Measurements from ENCODE around the gene FBXO15. TPM values are rescaled to one million over a fixed set of nuclear protein-coding genes. Genes with fewer than 3 reads are reported as not detected.

The FBXO15 gene
- total RNA-seq, 1 experiment from 2014 or later, result 0.39 TPM

GRCh38 chr18:74182335-74182734 lies 34.7 kb upstream of the FBXO15 start:
- DNase-seq, result no peak
- Histone ChIP-seq H3K27me3 (ENCODE audit: insufficient read depth, low read length) (no peaks in the 10 kb centered on the region), H3K14ac (ENCODE audit: insufficient read depth, low read length) (no peak overlapping the region; the same call in 1 of the 2 replicates), H2BK12ac (ENCODE audit: insufficient read length, low read depth, low read length) (no peak overlapping the region), H3K23me2 (ENCODE audit: insufficient read length, low read depth, low read length, poor library complexity, severe bottlenecking) (no peaks in the 10 kb centered on the region), H3K79me2 (ENCODE audit: insufficient read depth, low read length) (no peaks in the 10 kb centered on the region), H2BK20ac (ENCODE audit: low read depth, low read length, poor library complexity, severe bottlenecking) (no peak overlapping the region), H3T11ph (ENCODE audit: low read length) (no peak overlapping the region), H3K23ac (ENCODE audit: insufficient read length, low read depth, low read length) (no peak overlapping the region), H4K8ac (replicated peaks; ENCODE audit: insufficient read length, low read depth, low read length) (no peak overlapping the region), H3K9me3 (ENCODE audit: control insufficient read depth, low read depth, low read length) (no peaks in the 10 kb centered on the region), H3K4me1 (ENCODE audit: insufficient read depth, low read length) (no peaks in the 10 kb centered on the region; the same call in 1 of the 2 replicates), H3K27ac (ENCODE audit: insufficient read length, low read depth, low read length) (no peak overlapping the region), H2BK15ac (ENCODE audit: low read depth, low read length) (no peak overlapping the region), H3K56ac (ENCODE audit: insufficient read length, low read depth, low read length) (no peak overlapping the region), H4K20me1 (ENCODE audit: control insufficient read depth, insufficient read depth, insufficient read length) (no peaks in the 10 kb centered on the region), H4K91ac (ENCODE audit: insufficient read length, low read depth, low read length) (no peak overlapping the region), H2AFZ (ENCODE audit: low read length) (no peak overlapping the region), H4K5ac (ENCODE audit: insufficient read length, low read depth, low read length) (no peak overlapping the region), H3K4me2 (ENCODE audit: insufficient read depth, insufficient read length, low read length) (no peak overlapping the region), H2AK5ac (ENCODE audit: insufficient read length, low read length) (no peak overlapping the region), H2BK120ac (ENCODE audit: low read depth, low read length, poor library complexity, severe bottlenecking) (no peak overlapping the region), H3K4ac (ENCODE audit: low read depth, low read length) (no peak overlapping the region), H3K18ac (ENCODE audit: insufficient read length, low read depth, low read length) (no peak overlapping the region), H3K79me1 (ENCODE audit: insufficient read depth, low read depth, low read length, poor library complexity, severe bottlenecking) (no peaks in the 10 kb centered on the region), H2BK5ac (ENCODE audit: insufficient read length, low read length) (no peak overlapping the region), H3K9ac (ENCODE audit: extremely low read depth, insufficient read length, low read length) (no peak overlapping the region)
- H3K27me3 Mint-ChIP-seq (ENCODE audit: low read depth), result peaks cover 8% of the 10 kb centered on the region
- H3K9me3 Mint-ChIP-seq, result peaks cover 0 to 4% of the 10 kb centered on the region in 2 experiments; a peak in 1 of 5 replicates
- peaks cover 0 to 4% (median 2%) of the 10 kb centered on the region in 3 experiments; a peak in 1 of 7 replicates for H3K36me3 Mint-ChIP-seq (ENCODE audit: insufficient read depth in 1 of 3, low read depth in 3 of 3)
- WGBS (ENCODE audit: extremely low coverage, insufficient read length, low lambda C conversion rate), result no CpG with 5 or more reads among the region's 19 CpGs
- H3K4me3 Mint-ChIP-seq, result no peak overlapping the region
- H3K27ac Mint-ChIP-seq, result no peak overlapping the region
- TF ChIP-seq CTCF (conservative IDR thresholded peaks at IDR 0.05), result no peak
- peaks cover 17 to 20% of the 10 kb centered on the region in 2 experiments for H3K4me1 Mint-ChIP-seq

All from H9 (cell line).